GOT3 (cell line): ENCODE measurements around the gene C1orf50.

Experiments
- DNase-seq: peaks from one replicate; lab custom pipeline; 2025; ENCODE audit warnings: mixed read lengths; lab: John Stamatoyannopoulos, UW

The C1orf50 gene

DNA sequence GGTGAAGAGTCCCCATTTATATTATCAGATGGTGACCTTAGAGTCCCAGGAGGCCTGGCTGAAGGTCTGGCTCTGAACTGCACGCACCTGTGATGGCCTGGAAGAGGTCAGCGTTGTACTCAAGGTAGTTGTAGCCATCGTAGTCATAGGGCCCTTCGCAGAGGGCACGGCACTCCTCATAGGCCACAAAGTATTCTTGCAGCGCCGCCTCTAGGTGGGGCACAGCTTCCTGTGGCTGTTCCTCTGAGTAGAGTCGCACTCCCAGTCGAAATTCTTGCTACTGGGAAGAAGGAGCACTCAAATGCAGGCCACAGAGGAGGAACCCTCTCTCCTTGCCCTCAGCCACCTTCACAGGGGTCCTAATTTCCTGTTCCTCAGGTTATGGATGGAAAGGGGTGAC lies 7.9 kb upstream of the C1orf50 start:
- no peak for DNase-seq

DNA sequence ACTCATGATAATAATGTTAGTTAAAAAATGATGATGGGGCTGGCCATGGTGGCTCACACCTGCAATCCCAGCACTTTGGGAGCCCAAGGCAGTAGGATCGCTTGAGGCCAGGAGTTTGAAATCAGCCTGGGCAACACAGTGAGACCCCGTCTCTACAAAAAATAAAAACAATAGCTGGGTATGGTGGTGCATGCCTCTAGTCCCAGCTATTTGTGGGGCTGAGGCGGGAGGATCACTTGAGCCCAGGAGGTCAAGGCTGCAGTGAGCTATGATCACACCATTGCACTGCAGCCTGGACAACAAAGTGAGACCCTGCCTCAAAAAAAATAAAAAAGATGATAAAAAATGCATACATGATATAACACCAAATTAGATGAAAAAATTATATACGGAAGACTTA lies 5.5 kb upstream of the C1orf50 start:
- no peak for DNase-seq

DNA sequence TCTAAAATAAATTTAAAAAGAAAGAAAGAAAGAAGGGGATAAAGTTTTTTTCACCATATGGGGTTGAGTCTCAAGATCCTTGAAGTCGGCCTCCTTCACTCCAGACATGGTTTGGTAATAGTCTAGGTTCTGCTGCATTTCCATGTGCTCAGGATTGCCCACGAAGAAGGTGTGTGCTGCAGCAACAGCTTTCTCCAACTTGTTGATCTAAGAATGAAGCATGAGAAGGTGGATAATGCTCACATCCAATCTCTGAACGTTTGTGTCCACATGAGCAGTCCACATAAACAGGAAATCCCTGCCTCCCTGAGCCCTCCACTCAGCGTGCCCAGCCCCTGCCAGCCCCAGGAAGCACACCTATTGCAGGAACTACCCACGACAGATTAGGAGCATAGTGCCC lies 4.8 kb upstream of the C1orf50 start:
- DNase-seq: no peak

DNA sequence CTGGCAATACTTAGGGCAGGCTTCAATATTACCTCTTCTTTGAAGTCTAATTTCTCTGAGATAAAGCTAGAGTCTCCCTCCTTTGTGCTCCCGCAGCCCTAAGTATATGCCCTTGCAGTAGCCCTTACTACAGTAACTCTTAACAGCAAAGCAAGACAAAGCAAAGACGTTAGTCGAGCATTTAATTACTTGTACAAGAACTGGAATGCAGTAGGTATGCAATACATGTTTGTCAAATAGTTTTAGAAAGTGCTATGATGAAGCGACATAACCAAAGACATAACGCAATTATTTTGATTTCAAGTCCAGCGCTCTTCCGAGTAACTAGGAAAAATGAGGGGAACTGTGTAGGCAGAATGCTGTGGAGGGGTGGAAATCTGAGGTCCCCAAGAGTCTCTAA lies 1.8 kb upstream of the C1orf50 start:
- DNase-seq: no peak

DNA sequence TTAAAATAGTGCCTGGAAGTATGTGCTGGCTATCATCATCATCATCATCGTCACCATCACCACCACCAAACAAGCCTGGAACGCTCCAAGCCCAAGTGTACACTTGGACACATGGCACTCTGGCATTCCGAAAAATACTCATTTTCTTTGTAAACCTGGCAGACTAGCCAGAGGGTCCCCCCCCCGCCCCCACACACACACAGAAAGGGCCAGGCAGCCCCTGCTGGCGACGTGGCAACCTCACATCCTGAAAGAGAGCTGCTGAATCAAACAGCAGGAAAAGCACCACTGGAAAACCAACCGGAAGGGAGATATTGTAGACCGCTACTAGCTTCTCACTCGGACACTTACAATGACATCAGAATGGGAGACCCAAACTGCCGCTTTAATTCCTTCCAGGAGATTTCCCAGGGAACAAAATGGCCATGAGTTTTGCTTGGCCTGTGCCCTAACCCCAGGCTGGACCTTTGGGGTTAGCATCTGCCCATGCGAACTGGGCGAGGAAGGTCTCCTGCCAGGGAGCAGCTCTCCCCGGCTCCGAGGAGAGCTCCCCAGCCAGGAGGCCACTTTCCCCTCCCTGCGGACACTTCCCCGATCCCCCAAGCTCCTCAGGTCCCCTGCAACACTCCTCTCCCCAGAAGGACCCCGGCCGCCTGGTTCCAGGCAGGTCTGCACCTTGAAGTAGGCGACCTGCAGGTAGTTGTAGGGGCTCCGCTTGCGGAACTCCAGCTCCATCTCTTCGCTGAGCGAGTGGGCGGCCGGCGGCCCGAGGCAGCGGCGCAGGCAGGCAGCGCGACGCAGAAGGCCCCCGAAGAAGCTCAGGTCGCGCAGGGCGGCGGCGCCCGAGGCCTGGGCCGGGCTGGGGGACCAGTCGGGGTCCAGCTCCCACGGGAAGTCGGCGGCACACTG lies 963 bp upstream of the C1orf50 start:
- no peak for DNase-seq

DNA sequence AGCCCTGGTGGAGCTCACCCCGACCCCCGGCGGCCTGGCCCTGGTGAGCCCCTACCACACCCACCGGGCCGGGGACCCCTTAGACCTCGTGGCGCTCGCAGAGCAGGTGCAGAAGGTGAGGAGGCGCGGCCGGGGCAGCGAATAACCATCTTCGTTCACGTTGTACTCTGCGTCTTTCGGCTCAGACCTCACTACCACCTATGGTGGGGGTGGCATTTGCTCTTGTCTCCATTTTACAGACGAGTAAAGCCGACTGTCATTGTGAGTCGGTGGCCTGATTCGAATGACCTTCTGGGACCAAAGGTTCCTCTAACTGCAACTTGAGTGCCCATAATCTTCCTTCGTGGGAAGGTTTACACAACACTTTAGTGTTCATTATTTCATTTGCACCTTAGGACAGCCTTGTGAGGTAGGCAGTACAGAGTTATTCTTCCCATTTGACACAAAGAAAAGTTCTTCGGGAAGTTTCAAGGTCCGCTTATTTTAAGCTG lies 506 bp downstream of the C1orf50 start:
- no peak for DNase-seq

DNA sequence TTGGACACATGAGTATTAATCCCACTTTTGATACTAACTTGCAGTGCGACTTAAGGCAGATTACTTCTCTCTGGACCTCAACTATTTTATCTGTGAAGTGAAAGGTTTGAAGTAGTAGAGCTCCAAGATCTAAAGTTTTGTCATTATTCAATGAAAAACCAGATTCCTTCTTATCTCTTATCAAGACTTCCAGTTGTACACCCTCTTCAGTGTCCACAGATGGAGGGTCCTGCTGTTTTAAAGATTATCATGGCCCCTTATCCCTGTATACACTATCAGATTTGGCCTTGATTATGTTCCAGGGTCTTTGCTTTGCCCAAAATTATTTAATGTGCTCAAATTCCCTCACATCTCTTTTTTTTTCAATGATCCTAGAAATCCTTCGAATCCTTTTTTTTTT lies 1.1 kb downstream of the C1orf50 start:
- no peak for DNase-seq

DNA sequence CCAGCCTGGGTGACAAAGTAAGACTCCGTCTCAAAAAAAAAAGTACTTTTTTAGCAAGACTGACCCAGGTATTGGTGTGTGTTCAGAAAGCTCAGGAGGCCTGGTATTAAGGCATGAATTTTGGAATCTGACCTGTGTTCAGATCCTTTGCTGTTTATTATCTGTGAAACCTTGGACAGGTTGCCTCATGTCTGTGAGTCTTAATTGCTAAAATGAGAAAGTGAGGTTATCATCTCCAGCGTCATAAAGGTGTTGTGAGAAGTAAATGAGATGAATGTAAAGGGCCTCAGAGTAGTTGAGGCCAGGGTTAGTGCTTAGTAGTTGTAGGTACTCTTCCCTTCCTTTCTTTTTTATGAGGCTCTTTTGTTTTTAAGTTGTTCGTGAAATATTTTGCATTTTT lies 2.8 kb downstream of the C1orf50 start:
- DNase-seq: no peak

DNA sequence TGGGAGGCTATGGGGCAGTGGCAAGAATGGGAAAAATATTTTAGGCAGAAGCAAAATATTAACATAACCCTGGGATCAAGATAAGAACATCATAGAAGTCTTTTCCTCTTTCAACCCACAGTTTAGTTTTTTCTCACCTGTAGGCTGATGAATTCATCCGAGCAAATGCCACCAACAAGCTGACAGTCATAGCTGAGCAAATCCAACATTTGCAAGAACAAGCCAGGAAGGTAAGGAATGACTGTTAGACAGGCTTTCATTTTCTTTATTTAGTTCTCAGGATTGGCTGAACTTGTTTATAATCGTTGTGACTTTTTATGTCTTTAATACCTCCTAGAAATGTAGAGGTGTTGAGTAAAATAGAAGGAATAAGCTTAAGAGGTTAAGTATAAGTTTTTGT lies 6.4 kb downstream of the C1orf50 start:
- no peak for DNase-seq

DNA sequence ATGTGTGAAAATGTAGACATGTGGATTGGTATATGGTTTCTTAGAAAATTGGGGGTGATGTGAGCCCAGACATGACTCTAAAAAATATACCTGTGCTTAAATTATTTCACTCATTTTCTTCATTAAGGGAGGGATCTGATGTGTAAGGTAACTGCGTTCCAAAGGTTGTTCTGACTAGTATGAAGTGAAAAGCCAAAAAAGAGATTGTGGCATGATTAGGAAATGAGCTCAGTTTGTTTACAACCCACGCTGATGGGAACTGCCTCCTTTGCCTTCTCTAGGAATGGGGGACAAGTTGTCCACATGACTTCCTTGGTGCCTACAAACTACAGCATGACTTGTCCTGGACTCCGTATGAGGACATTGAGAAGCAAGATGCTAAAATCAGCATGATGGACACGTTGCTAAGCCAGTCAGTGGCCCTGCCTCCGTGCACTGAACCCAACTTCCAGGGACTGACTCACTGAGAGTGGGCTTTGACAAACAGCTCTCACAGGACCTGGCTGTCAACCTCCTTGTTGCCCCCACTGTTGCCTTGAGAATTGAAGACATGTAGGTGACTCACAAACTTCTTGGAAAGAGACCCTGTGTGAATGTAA lies 8.0 kb downstream of the C1orf50 start:
- no peak for DNase-seq

DNA sequence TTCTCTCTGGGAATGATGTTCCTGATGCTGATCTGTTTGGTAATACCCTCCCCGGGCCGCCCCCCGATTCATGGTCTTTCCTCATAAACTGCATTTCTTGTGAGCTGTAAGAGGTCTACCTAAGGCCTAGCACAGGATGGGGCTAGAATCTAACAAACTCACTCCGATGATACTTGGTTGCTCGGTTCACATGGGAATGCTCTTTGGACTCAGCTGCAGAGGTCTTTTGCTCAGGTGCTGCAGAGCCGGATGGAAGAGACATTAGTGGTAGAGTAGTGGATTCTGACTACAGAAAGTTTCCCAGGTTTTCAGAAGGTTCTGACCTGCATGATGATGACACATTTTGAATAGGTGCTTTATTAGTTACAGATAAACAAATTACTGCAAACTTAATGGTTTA lies 9.5 kb downstream of the C1orf50 start:
- DNase-seq: no peak

DNA sequence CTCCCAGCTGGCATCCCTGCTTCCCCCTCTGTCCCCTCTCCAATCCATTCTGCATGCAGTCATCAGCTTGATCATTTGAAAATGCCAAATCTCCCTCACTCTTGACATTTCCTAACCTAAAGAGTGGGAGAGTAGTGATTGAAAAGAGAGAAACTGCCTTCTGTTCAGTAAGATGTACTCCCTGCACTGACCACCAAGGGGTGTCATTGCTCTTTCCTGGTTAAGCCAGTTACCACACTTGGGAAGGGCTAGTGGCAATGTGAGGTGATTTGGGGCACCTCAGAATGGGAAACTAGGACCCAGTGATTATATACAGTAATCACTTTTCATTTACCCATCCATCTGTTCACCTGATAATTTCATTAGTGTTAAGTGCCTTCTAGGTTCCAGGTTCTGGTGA lies 10.8 kb downstream of the C1orf50 start:
- DNase-seq: no peak

DNA sequence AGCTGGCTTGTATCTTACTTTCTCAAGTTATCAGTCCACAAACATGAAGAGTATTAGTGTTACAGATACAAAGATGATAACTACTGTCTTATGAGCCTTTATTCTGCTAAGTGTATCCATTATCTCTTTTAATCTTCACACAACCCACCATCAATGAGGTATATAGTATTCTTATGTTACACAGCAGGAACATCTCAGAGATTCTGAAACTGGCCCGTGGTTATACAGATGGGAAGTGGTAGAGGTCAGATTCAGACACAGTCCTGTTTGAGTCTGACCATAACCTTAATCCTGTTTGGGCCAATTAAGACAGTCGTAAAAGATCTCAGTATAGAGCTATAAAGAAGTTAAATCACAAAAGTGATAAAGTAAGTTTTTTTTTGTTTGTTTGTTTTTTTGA lies 12.7 kb downstream of the C1orf50 start:
- no peak for DNase-seq

DNA sequence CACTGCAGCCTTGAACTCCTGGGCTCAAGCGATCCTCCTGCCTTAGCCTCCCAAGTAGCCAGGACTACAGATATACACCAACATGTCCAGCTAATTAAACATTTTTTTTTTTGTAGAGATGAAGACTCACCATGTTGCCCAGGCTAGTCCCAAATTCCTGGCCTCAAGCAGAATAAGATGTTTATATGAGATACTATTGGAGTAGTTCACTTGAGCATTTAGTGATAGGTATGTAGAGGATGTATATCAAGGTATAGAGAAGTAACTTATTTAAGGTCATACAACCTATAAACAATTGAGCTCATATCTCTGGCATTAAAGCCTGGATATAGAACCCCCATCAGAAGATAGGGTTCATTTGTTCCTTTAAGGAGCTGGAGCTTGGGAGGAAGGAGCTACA lies 13.1 kb downstream of the C1orf50 start:
- no peak for DNase-seq

DNA sequence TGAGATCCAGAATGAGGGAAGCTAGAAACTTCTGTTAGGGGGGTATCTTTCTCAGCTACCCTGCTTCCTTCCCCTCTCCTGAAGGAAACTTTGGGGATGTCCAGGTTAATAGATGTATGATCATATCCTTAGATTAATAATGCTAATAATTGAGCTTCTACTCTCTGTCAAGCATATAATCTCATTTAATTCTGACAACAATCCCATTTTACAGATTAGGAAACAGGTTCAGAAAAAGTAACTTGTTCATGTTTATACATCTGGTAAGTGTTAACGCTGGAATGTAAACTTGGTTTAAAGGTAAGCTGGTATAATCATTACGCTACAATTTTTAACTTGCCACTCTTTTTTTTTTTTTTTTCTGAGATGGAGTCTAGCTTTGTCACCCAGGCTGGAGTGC lies 16.0 kb downstream of the C1orf50 start:
- DNase-seq: no peak

DNA sequence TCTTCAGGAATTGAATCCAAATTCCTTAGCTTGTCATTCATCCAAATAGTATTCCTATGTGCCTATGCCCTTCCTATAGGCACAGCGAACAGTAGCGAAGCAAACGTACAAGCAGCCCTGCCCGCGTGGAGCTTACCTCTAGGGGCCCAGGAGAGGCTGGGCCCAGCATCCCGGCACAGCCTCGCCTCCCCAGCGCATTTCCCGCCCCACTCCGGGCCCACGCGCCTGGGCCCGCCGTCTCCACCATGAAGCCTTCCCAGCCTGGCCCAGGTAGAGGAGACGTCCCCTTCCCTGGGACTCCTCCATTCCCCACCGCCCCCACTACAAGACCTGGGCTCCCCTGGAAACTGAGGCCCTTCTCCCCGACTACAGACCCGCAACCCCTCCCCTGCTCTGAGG lies 17.5 kb downstream of the C1orf50 start:
- no peak for DNase-seq

DNA sequence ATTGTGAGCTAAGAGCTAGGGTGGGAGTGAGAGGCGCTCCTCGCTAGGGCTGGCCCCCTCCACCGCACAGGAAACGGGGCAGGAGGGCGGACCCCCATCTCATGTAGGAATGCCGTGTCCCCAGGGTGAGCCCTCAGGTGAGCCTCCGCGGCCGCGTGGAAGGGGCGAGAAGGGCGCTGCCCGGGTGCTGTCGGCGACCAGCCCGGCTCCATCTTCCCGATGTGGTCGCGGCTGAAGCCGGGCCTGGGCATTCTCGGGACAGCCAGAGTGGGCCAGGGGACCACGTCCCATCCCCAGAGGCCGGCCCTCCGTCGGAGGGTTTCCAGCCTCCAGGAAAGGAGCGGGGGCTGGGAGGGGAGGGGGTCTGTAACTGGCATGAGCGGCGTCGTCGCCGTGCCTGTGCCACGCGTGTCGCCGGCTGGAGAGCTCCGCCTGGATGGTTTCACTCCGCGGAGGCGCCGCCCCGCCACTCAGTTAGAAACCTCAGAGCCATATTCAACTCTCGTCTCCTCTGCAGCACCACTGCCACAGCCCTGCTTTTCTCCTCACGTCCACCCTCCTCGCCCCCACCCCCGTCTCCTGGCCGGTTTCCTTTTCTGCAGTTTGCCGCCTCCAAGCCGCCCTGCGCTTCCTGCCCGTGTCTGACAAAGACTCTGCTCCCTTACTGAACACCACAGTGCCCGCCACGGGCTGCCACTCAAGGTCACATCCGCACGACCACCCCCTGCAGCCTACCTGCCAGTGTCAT lies 18.1 kb downstream of the C1orf50 start, which contains the start of gene TMEM269:
TSS of gene TMEM269 (plus strand) at position 46 of the 748 bp plus-strand sequence. CDS start 4,903 bp downstream, outside the sequence.
- no peak for DNase-seq

DNA sequence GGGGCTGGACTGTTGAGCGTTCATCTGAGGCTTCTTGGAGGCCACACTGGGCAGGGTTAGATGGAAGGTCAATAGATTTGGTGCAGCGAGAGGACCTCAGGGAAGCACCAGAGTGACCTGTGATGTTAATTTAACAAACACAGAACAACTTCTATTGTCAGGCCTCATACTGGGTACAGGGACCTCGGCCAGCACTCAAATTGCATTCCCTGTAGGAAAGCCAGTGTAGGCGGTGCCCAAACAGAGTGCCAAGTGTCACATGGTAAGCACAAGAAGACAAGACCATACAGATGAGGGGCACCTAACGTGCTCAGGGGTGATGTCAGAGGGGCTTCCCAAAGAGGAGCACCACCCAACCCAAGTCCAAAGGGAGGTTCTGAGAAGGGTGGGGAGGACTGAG lies 19.0 kb downstream of the C1orf50 start:
- DNase-seq: no peak

DNA sequence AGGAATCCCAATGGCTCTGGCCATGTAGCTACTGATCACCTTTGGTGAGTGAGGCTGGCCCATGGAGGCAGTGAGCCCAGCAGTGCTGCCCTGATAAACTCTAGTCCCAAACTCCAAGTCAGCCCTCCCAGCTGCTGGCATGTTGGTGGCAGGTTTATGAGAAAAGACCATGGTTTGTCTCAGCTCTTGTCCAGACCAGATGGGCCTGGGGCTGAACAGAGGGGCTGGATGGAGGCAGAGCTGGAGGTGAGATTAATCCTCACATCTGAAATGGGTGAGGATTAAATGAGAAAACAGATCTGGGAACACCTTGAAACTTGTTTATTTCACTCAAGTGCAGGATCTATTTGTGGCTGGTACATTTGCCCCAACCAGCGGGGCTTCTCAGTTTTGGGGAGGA lies 21.0 kb downstream of the C1orf50 start:
- no peak for DNase-seq

DNA sequence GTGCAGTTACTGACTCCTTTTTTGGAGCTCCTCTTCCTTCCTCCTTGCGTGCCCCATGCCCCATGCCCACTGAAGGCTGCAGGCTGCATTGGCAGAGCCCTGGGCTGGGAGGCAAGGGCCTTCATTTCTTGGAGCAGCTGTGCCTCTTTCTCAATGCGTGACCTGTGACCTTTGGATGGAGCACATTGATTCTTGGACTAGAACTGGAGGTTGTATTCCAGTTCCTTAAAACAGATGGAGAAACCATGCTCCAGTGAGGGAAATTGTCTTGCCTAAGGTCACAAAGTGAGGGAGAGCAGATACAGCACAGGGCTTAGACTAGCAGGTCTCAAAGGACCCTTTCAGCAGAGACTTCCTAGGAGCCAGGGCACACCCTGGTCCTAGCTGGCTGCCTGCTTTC lies 26.8 kb downstream of the C1orf50 start:
- no peak for DNase-seq

DNA sequence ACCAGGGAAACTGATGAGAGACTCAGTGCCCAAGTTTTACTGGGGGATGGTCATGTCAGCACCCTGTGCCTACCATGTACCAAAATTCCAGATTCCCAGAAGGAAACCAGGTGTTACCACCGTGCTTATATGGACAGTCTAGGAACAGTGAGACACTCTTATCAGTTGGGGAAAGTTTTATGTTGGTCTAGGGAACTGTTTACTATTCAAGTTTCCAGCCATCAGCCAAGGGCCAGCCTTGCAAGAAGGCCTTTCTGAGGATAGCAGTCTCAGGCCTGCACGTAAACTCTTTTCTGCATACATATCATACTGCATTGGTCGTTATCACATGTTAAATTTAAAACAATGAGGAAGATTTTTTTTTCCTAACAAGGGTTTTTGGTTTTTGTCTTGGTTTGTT lies 30.4 kb downstream of the C1orf50 start:
- no peak for DNase-seq

DNA sequence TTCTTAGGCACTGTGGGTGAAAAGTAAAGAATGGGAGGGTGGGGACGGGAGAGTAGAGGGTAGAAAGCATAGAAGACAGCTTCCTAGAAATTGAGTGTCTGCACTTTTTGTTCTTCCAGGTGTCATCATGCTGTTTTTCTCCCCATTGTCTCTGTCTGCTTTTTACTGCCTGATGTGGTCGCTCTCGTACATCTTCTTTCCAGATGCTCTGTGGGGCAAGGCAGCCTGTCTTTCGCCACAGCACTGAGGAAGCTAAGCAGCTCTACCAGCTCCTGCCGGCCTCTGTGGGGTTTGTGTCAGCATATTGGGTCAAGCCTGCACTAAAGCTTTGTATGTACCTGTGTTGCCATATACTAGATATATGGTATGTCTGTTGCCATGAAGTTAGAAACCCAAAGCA lies 30.9 kb downstream of the C1orf50 start:
- no peak for DNase-seq
